Astrocyte (in vitro differentiated cells and primary cell): ENCODE measurements around the gene GMNN.

ENCODE experiments used
- EZH2 ChIP-seq: IDR thresholded peaks from 2 replicates; pipeline ENCODE4 v1.6.1; 2012; ENCODE audit warnings: mild to moderate bottlenecking, low read length, inconsistent platforms; ENCODE audit not compliant: insufficient read depth
- TF ChIP-seq, protein P1 (sequence below): IDR thresholded peaks from 2 replicates; pipeline ENCODE4 v1.5.1; 2011; ENCODE audit warnings: low read depth, mild to moderate bottlenecking, inconsistent platforms, low read length, moderate library complexity; ENCODE audit not compliant: insufficient read depth

- TF ChIP-seq, protein P1, sequence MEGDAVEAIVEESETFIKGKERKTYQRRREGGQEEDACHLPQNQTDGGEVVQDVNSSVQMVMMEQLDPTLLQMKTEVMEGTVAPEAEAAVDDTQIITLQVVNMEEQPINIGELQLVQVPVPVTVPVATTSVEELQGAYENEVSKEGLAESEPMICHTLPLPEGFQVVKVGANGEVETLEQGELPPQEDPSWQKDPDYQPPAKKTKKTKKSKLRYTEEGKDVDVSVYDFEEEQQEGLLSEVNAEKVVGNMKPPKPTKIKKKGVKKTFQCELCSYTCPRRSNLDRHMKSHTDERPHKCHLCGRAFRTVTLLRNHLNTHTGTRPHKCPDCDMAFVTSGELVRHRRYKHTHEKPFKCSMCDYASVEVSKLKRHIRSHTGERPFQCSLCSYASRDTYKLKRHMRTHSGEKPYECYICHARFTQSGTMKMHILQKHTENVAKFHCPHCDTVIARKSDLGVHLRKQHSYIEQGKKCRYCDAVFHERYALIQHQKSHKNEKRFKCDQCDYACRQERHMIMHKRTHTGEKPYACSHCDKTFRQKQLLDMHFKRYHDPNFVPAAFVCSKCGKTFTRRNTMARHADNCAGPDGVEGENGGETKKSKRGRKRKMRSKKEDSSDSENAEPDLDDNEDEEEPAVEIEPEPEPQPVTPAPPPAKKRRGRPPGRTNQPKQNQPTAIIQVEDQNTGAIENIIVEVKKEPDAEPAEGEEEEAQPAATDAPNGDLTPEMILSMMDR: no peak
- no peak for TF ChIP-seq EZH2
These were observed 23.0 kb downstream of the GMNN start for GRCh38 chr6:24797596-24798216.
